Measurements from ENCODE around the gene SLC6A16.

DNA sequence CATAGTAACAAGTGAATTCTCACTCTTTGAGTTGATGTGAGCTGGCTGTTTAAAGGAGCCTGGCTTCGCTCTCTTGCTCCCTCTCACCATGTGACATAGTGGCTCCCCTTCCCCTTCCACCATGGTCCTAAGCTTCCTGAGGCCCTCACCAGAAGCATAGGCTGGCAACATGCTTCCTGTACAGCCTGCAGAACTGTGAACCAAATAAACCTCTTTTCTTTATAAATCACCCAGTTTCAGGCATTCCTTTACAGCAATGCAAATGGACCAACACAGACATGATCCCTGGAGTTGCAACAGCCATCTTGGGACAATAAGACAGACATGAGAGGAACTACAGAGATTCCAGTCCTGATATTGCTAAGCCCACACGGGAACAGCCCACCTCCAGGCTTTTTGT, 24.6 kb upstream of the SLC6A16 start:
- TF ChIP-seq, protein P1, sequence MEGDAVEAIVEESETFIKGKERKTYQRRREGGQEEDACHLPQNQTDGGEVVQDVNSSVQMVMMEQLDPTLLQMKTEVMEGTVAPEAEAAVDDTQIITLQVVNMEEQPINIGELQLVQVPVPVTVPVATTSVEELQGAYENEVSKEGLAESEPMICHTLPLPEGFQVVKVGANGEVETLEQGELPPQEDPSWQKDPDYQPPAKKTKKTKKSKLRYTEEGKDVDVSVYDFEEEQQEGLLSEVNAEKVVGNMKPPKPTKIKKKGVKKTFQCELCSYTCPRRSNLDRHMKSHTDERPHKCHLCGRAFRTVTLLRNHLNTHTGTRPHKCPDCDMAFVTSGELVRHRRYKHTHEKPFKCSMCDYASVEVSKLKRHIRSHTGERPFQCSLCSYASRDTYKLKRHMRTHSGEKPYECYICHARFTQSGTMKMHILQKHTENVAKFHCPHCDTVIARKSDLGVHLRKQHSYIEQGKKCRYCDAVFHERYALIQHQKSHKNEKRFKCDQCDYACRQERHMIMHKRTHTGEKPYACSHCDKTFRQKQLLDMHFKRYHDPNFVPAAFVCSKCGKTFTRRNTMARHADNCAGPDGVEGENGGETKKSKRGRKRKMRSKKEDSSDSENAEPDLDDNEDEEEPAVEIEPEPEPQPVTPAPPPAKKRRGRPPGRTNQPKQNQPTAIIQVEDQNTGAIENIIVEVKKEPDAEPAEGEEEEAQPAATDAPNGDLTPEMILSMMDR (IDR thresholded peaks at IDR 0.05), result no peak
- TF ChIP-seq ZFX (IDR thresholded peaks at IDR 0.05; ENCODE audit: borderline replicate concordance), result no peak
